Right atrium auricular region (tissue), 2 donors: Measurements from ENCODE around the gene RAB40B. TPM values are rescaled to one million over a fixed set of nuclear protein-coding genes. Genes with fewer than 3 reads are reported as not detected.

Experiments used
- DNase-seq: peaks from one replicate; pipeline ENCODE4 v3.0.0-alpha.2; 2019; ENCODE audit warnings: low spot score
- H3K27ac ChIP-seq, 2 donors: fragments of 200-600 bp; sonication (generic); 1 replicate in 1 of 2; 2 replicates in 1 of 2; pipeline ENCODE4 v1.5.1; 2016 to 2019
- H3K27me3 ChIP-seq, 2 donors: fragments of 200-600 bp; sonication (generic); one replicate each; pipeline versions ENCODE4 v1.5.1 to v1.6.0; 2017 to 2019
- H3K36me3 ChIP-seq: fragments of 200-600 bp; sonication (generic); one replicate; pipeline ENCODE4 v1.5.1; 2016
- H3K4me1 ChIP-seq, 2 donors: fragments of 200-600 bp; sonication (generic); one replicate each; pipeline versions ENCODE4 v1.5.1 to v1.6.0; 2017 to 2019
- H3K4me3 ChIP-seq, 2 donors: fragments of 200-600 bp; sonication (generic); 1 replicate in 1 of 2; 2 replicates in 1 of 2; pipeline ENCODE4 v1.5.1; 2017 to 2019; ENCODE audit warnings: mild to moderate bottlenecking in 1 of 2, moderate library complexity in 1 of 2
- H3K9me3 ChIP-seq, 2 donors: fragments of 200-600 bp; sonication (generic); one replicate each; pipeline ENCODE4 v1.5.1; 2019
- CTCF ChIP-seq, 2 donors: fragments of 200-600 bp; sonication (generic); IDR thresholded peaks; one replicate each; pipeline ENCODE4 v1.5.1; 2019; ENCODE audit warnings: antibody characterized with exemption in 2 of 2
- total RNA-seq, 2 donors: library from RNA; depleted of rRNA; stranded (reverse); fragments of >200 nt; gene quantifications; one replicate each; pipeline ENCODE4 v1.1.0, GENCODE V29; 2016

RAB40B gene
- total RNA-seq, 2 donors from 2014 or later: 10.2 to 20.8 TPM

GRCh38 chr17:82718986-82719685 lies 20.6 kb upstream of the RAB40B start:
- DNase-seq: no peak
- Histone ChIP-seq H3K4me3 (no peak overlapping the region), H3K36me3 (peaks cover 30% of the 10 kb centered on the region), H3K27me3 (no peaks in the 10 kb centered on the region), H3K9me3 (no peaks in the 10 kb centered on the region), H3K4me1 (peaks cover 0 to 17% of the 10 kb centered on the region in 2 donors), H3K27ac (no peak overlapping the region)
- no peak for TF ChIP-seq CTCF (IDR thresholded peaks at IDR 0.05)

GRCh38 chr17:82716203-82717010 lies 17.9 kb upstream of the RAB40B start, which contains the start of gene FN3KRP:
Gene FN3KRP, plus strand, starts transcription at chr17:82716706. Its CDS starts 50 bp downstream, at chr17:82716756.
- Histone ChIP-seq H3K36me3 (peaks cover 16% of the 10 kb centered on the region), H3K27me3 (no peaks in the 10 kb centered on the region), H3K9me3 (no peaks in the 10 kb centered on the region), H3K4me3 (peak within 1 kb of the TSS; percentile 61 to 95), H3K4me1 (peaks cover 0 to 17% of the 10 kb centered on the region in 2 donors), H3K27ac (peak within 1 kb of the TSS; percentile 36 to 75)
- DNase-seq: peak; percentile 94
- TF ChIP-seq CTCF (IDR thresholded peaks at IDR 0.05): no peak

- no peaks in the 10 kb centered on the region for H3K36me3 ChIP-seq
- no peaks in the 10 kb centered on the region for H3K27me3 ChIP-seq
- no peak overlapping the region for H3K27ac ChIP-seq
- DNase-seq: no peak
- TF ChIP-seq CTCF (IDR thresholded peaks at IDR 0.05): no peak
- H3K4me1 ChIP-seq: peaks cover 0 to 17% of the 10 kb centered on the region in 2 donors
- no peaks in the 10 kb centered on the region for H3K9me3 ChIP-seq
- H3K4me3 ChIP-seq: no peak overlapping the region
These were observed 14.7 kb upstream of the RAB40B start for GRCh38 chr17:82713071-82713723.

- Histone ChIP-seq H3K4me1 (peaks cover 0 to 1% of the 10 kb centered on the region in 2 donors), H3K4me3 (no peak overlapping the region), H3K9me3 (no peaks in the 10 kb centered on the region), H3K27ac (no peak overlapping the region), H3K27me3 (no peaks in the 10 kb centered on the region), H3K36me3 (no peaks in the 10 kb centered on the region)
- TF ChIP-seq CTCF (IDR thresholded peaks at IDR 0.05): no peak
- DNase-seq: no peak
These were observed 12.2 kb upstream of the RAB40B start for GRCh38 chr17:82710499-82711232.

- Histone ChIP-seq H3K9me3 (no peaks in the 10 kb centered on the region), H3K36me3 (no peaks in the 10 kb centered on the region), H3K27me3 (no peaks in the 10 kb centered on the region), H3K4me1 (no peaks in the 10 kb centered on the region), H3K4me3 (no peak overlapping the region), H3K27ac (no peak overlapping the region)
- TF ChIP-seq CTCF (IDR thresholded peaks at IDR 0.05): no peak
- DNase-seq: no peak
These were observed 11.4 kb upstream of the RAB40B start for GRCh38 chr17:82709676-82710498.
